ENCODE data around the gene LMNB1.

LMNB1 gene

DNA sequence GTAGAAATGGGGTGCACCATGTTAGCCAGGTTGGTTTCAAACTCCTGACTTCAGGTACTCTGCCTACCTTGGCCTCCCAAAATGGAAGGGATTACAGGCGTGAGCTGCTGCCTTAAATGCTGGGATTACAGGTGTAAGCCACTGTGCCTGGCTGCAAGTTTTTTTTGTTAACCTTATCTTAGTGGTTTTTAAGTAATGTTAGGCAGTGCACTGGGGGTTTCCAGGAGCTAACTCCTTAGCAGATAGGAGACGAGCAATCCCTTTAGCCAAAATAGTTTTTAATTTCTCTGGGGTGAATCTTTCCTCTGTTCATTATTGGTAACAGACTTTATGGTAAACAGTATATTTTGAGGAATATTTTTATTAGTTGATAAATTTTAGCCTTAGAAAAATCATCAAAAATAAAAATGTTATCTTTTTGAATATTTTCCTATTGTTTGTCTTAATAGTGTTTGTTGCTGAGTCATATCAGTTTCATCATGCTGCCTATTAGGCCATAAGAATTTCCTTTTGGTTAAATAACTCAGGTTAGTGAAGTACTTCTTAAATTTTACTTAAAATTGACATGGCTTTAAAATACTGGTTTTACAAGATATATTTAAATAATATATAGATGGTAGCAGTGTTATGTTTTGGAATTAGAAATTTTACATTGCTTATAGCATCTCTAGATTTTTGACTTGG, 37.9 kb downstream of the LMNB1 start:
- no peak overlapping the region for H2BK5ac ChIP-seq (ENCODE audit: low read depth, low read length, poor library complexity, severe bottlenecking)
- H3K79me1 ChIP-seq (replicated peaks; ENCODE audit: low read length, poor library complexity, severe bottlenecking), result peaks cover 20% of the 10 kb centered on the region
- H2AK5ac ChIP-seq (ENCODE audit: low read length, severe bottlenecking), result peak overlapping the region; percentile 39
- H2BK12ac ChIP-seq (ENCODE audit: low read length in 2 of 2), result no peak overlapping the region
- H2AFZ ChIP-seq (ENCODE audit: low read depth, low read length), result no peak overlapping the region
- H3K9ac ChIP-seq (ENCODE audit: low read length), result no peak overlapping the region
- H4K91ac ChIP-seq (ENCODE audit: low read length), result no peak overlapping the region
- DNase-seq, result peak; percentile 39
- no peak overlapping the region for H3K14ac ChIP-seq (ENCODE audit: low read length in 2 of 2)
- no peak overlapping the region for H3K27ac ChIP-seq (ENCODE audit: low read length, poor library complexity, severe bottlenecking)
- peaks cover 0 to 9% of the 10 kb centered on the region in 2 experiments for H3K36me3 ChIP-seq (ENCODE audit: control insufficient read depth in 1 of 2, insufficient read depth in 2 of 2, low read depth in 1 of 2, low read length in 2 of 2)
- H3K18ac ChIP-seq (ENCODE audit: low read depth in 1 of 2, low read length in 2 of 2), result no peak overlapping the region
- no peak overlapping the region for H2BK15ac ChIP-seq (ENCODE audit: low read depth, poor library complexity, severe bottlenecking)
- no peak overlapping the region for H3K4me2 ChIP-seq (ENCODE audit: low read length, poor library complexity, severe bottlenecking)
- peaks cover 3% of the 10 kb centered on the region for H3K4me1 ChIP-seq (ENCODE audit: control insufficient read depth, insufficient read depth, low read depth, low read length)
- no peak overlapping the region for H3K23ac ChIP-seq (ENCODE audit: low read length in 2 of 2)
- H4K8ac ChIP-seq (ENCODE audit: low read length), result peak overlapping the region; percentile 84
- H3K4me3 ChIP-seq (ENCODE audit: insufficient read depth in 1 of 2, low read depth in 1 of 2, low read length in 2 of 2), result no peak overlapping the region
- H2BK120ac ChIP-seq (ENCODE audit: low read depth, low read length), result no peak overlapping the region
- H3K27me3 ChIP-seq (ENCODE audit: control insufficient read depth in 1 of 2, insufficient read depth in 1 of 2, low read length in 2 of 2), result no peaks in the 10 kb centered on the region
- no peak overlapping the region for H3K4ac ChIP-seq (ENCODE audit: low read depth in 1 of 2, low read length in 2 of 2)
- H3K9me3 ChIP-seq (ENCODE audit: control insufficient read depth, low read length), result no peaks in the 10 kb centered on the region
- 100% methylated on average over 1 of the region's 2 CpGs for WGBS

DNA sequence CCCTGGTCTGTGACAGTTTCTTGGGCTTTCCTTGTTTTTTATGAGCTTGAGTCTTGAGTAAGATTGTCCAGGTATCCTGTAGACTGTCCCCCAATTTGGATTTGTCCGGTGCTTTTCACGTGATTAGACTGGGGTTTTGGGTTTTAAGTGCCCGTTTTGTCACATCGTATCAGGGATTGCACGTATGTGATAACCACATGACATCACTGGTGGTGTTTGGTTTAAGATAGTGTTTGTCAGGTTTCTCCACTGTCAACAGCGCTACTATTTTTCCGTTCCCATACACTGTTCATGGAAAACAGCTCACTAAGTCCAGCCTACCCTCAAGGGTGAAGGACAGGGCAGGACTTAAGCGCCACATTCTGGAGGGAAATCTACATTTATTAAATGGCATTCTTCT, 39.7 kb downstream of the LMNB1 start:
- H3K14ac ChIP-seq (ENCODE audit: low read length in 2 of 2), result no peak overlapping the region
- no peak overlapping the region for H3K27ac ChIP-seq (ENCODE audit: low read length, poor library complexity, severe bottlenecking)
- H3K4ac ChIP-seq (ENCODE audit: low read depth in 1 of 2, low read length in 2 of 2), result no peak overlapping the region
- H4K8ac ChIP-seq (ENCODE audit: low read length), result no peak overlapping the region
- no peak overlapping the region for H2BK5ac ChIP-seq (ENCODE audit: low read depth, low read length, poor library complexity, severe bottlenecking)
- no peak overlapping the region for H2AK5ac ChIP-seq (ENCODE audit: low read length, severe bottlenecking)
- no peak overlapping the region for H2AFZ ChIP-seq (ENCODE audit: low read depth, low read length)
- no peak for DNase-seq
- H3K79me1 ChIP-seq (replicated peaks; ENCODE audit: low read length, poor library complexity, severe bottlenecking), result peaks cover 18% of the 10 kb centered on the region
- H2BK15ac ChIP-seq (ENCODE audit: low read depth, poor library complexity, severe bottlenecking), result no peak overlapping the region
- H3K9ac ChIP-seq (ENCODE audit: low read length), result no peak overlapping the region
- no peak overlapping the region for H3K18ac ChIP-seq (ENCODE audit: low read depth in 1 of 2, low read length in 2 of 2)
- H3K4me3 ChIP-seq (ENCODE audit: insufficient read depth in 1 of 2, low read depth in 1 of 2, low read length in 2 of 2), result no peak overlapping the region
- 98% methylated on average over 8 of the region's 8 CpGs for WGBS
- H3K36me3 ChIP-seq (ENCODE audit: control insufficient read depth in 1 of 2, insufficient read depth in 2 of 2, low read depth in 1 of 2, low read length in 2 of 2), result peaks cover 0 to 14% of the 10 kb centered on the region in 2 experiments
- no peak overlapping the region for H3K23ac ChIP-seq (ENCODE audit: low read length in 2 of 2)
- no peaks in the 10 kb centered on the region for H3K9me3 ChIP-seq (ENCODE audit: control insufficient read depth, low read length)
- no peaks in the 10 kb centered on the region for H3K27me3 ChIP-seq (ENCODE audit: control insufficient read depth in 1 of 2, insufficient read depth in 1 of 2, low read length in 2 of 2)
- H3K4me1 ChIP-seq (ENCODE audit: control insufficient read depth, insufficient read depth, low read depth, low read length), result peaks cover 1% of the 10 kb centered on the region
- H3K4me2 ChIP-seq (ENCODE audit: low read length, poor library complexity, severe bottlenecking), result no peak overlapping the region
- no peak overlapping the region for H2BK12ac ChIP-seq (ENCODE audit: low read length in 2 of 2)
- no peak overlapping the region for H4K91ac ChIP-seq (ENCODE audit: low read length)
- H2BK120ac ChIP-seq (ENCODE audit: low read depth, low read length), result no peak overlapping the region

GRCh38 chr5:126818736-126819135, 41.8 kb downstream of the LMNB1 start:
- Histone ChIP-seq H3K27ac (ENCODE audit: low read length, poor library complexity, severe bottlenecking) (no peak overlapping the region), H3K27me3 (ENCODE audit: control insufficient read depth in 1 of 2, insufficient read depth in 1 of 2, low read length in 2 of 2) (no peaks in the 10 kb centered on the region), H3K9ac (ENCODE audit: low read length) (no peak overlapping the region), H3K9me3 (ENCODE audit: control insufficient read depth, low read length) (no peaks in the 10 kb centered on the region), H4K8ac (ENCODE audit: low read length) (no peak overlapping the region), H3K14ac (ENCODE audit: low read length in 2 of 2) (no peak overlapping the region), H2BK12ac (ENCODE audit: low read length in 2 of 2) (no peak overlapping the region), H3K18ac (ENCODE audit: low read depth in 1 of 2, low read length in 2 of 2) (no peak overlapping the region), H2AFZ (ENCODE audit: low read depth, low read length) (no peak overlapping the region), H3K4ac (ENCODE audit: low read depth in 1 of 2, low read length in 2 of 2) (no peak overlapping the region), H3K4me1 (ENCODE audit: control insufficient read depth, insufficient read depth, low read depth, low read length) (no peaks in the 10 kb centered on the region), H3K4me3 (ENCODE audit: insufficient read depth in 1 of 2, low read depth in 1 of 2, low read length in 2 of 2) (no peak overlapping the region), H2BK15ac (ENCODE audit: low read depth, poor library complexity, severe bottlenecking) (no peak overlapping the region), H4K91ac (ENCODE audit: low read length) (no peak overlapping the region), H2BK120ac (ENCODE audit: low read depth, low read length) (no peak overlapping the region), H3K36me3 (ENCODE audit: control insufficient read depth in 1 of 2, insufficient read depth in 2 of 2, low read depth in 1 of 2, low read length in 2 of 2) (peaks cover 0 to 9% of the 10 kb centered on the region in 2 experiments), H3K4me2 (ENCODE audit: low read length, poor library complexity, severe bottlenecking) (no peak overlapping the region), H2BK5ac (ENCODE audit: low read depth, low read length, poor library complexity, severe bottlenecking) (no peak overlapping the region), H3K79me1 (replicated peaks; ENCODE audit: low read length, poor library complexity, severe bottlenecking) (peaks cover 18% of the 10 kb centered on the region), H2AK5ac (ENCODE audit: low read length, severe bottlenecking) (no peak overlapping the region), H3K23ac (ENCODE audit: low read length in 2 of 2) (no peak overlapping the region)
- 95% methylated on average over 3 of the region's 4 CpGs for WGBS
- DNase-seq, result no peak

- Histone ChIP-seq H3K9me3 (ENCODE audit: control insufficient read depth, low read length) (no peaks in the 10 kb centered on the region), H3K27ac (ENCODE audit: low read length, poor library complexity, severe bottlenecking) (no peak overlapping the region), H2BK15ac (ENCODE audit: low read depth, poor library complexity, severe bottlenecking) (no peak overlapping the region), H3K4me2 (ENCODE audit: low read length, poor library complexity, severe bottlenecking) (no peak overlapping the region), H3K36me3 (ENCODE audit: control insufficient read depth in 1 of 2, insufficient read depth in 2 of 2, low read depth in 1 of 2, low read length in 2 of 2) (peaks cover 0 to 9% of the 10 kb centered on the region in 2 experiments), H3K23ac (ENCODE audit: low read length in 2 of 2) (no peak overlapping the region), H2BK12ac (ENCODE audit: low read length in 2 of 2) (no peak overlapping the region), H4K91ac (ENCODE audit: low read length) (no peak overlapping the region), H2BK120ac (ENCODE audit: low read depth, low read length) (no peak overlapping the region), H3K18ac (ENCODE audit: low read depth in 1 of 2, low read length in 2 of 2) (no peak overlapping the region), H3K4me3 (ENCODE audit: insufficient read depth in 1 of 2, low read depth in 1 of 2, low read length in 2 of 2) (no peak overlapping the region), H3K4ac (ENCODE audit: low read depth in 1 of 2, low read length in 2 of 2) (no peak overlapping the region), H3K9ac (ENCODE audit: low read length) (no peak overlapping the region), H2AK5ac (ENCODE audit: low read length, severe bottlenecking) (no peak overlapping the region), H3K79me1 (replicated peaks; ENCODE audit: low read length, poor library complexity, severe bottlenecking) (peaks cover 18% of the 10 kb centered on the region), H4K8ac (ENCODE audit: low read length) (no peak overlapping the region), H3K14ac (ENCODE audit: low read length in 2 of 2) (no peak overlapping the region), H3K27me3 (ENCODE audit: control insufficient read depth in 1 of 2, insufficient read depth in 1 of 2, low read length in 2 of 2) (no peaks in the 10 kb centered on the region), H2BK5ac (ENCODE audit: low read depth, low read length, poor library complexity, severe bottlenecking) (no peak overlapping the region), H3K4me1 (ENCODE audit: control insufficient read depth, insufficient read depth, low read depth, low read length) (no peaks in the 10 kb centered on the region), H2AFZ (ENCODE audit: low read depth, low read length) (no peak overlapping the region)
- DNase-seq, result no peak
- WGBS, result 98% methylated on average over 4 of the region's 5 CpGs
Measured at GRCh38 chr5:126819253-126819652, 42.3 kb downstream of the LMNB1 start.
